Mucosa of gallbladder (tissue), 1 donor: Measurements from ENCODE around the gene HHAT. TPM values are rescaled to one million over a fixed set of nuclear protein-coding genes. Genes with fewer than 3 reads are reported as not detected.
"Not testable (repeated sequence)": the region's sequence is repeated elsewhere in the genome, so short reads cannot be mapped to it uniquely, and the experiment has no call there.

Experiments used
- DNase-seq: peaks from one replicate; pipeline ENCODE4 v3.0.0-alpha.2; 2020; ENCODE audit warnings: low spot score
- total RNA-seq: library from RNA; stranded (reverse); gene quantifications from one replicate; pipeline ENCODE4 v1.2.1, GENCODE V29; 2021
- donor health status: DM: no; HTN: no; CAD: no.

Gene HHAT
- total RNA-seq, 1 donor from 2014 or later, result 14.4 TPM

GRCh38 chr1:210397252-210397651, 68.5 kb downstream of the HHAT start:
- DNase-seq, result no peak

GRCh38 chr1:210397681-210398080, 69.0 kb downstream of the HHAT start:
- DNase-seq, result no peak

- no peak for DNase-seq
Observed at GRCh38 chr1:210398466-210398865, 69.8 kb downstream of the HHAT start.

- DNase-seq, result peak; percentile 48
Observed at GRCh38 chr1:210400043-210400840, 71.5 kb downstream of the HHAT start.

GRCh38 chr1:210402560-210402959, 73.9 kb downstream of the HHAT start:
- DNase-seq, result no peak

- DNase-seq, result no peak
Observed at GRCh38 chr1:210405316-210405715, 76.6 kb downstream of the HHAT start.

GRCh38 chr1:210406341-210406740, 77.6 kb downstream of the HHAT start:
- not testable (repeated sequence) for DNase-seq

GRCh38 chr1:210407207-210407886, 78.6 kb downstream of the HHAT start:
- DNase-seq, result peak; percentile 70

GRCh38 chr1:210407887-210408252, 79.2 kb downstream of the HHAT start:
- DNase-seq, result no peak

- no peak for DNase-seq
Observed at GRCh38 chr1:210412240-210412639, 83.5 kb downstream of the HHAT start.

GRCh38 chr1:210413951-210414350, 85.2 kb downstream of the HHAT start:
- no peak for DNase-seq

GRCh38 chr1:210415846-210416448, 87.2 kb downstream of the HHAT start:
- no peak for DNase-seq

- no peak for DNase-seq
Observed at GRCh38 chr1:210416681-210417080, 88.0 kb downstream of the HHAT start.

- no peak for DNase-seq
Observed at GRCh38 chr1:210417881-210418280, 89.2 kb downstream of the HHAT start.

GRCh38 chr1:210418863-210419650, 90.4 kb downstream of the HHAT start:
- DNase-seq, result peak; percentile 56

- DNase-seq, result not testable (repeated sequence)
Observed at GRCh38 chr1:210426696-210427095, 98.0 kb downstream of the HHAT start.

GRCh38 chr1:210428696-210429095, 100.0 kb downstream of the HHAT start:
- DNase-seq, result no peak

- DNase-seq, result no peak
Observed at GRCh38 chr1:210434223-210434622, 105.5 kb downstream of the HHAT start.

- no peak for DNase-seq
Observed at GRCh38 chr1:210437111-210437510, 108.4 kb downstream of the HHAT start.

GRCh38 chr1:210437781-210438180, 109.1 kb downstream of the HHAT start:
- DNase-seq, result no peak

- no peak for DNase-seq
Observed at GRCh38 chr1:210438928-210439841, 110.5 kb downstream of the HHAT start.
